Activated CD8-positive, alpha-beta memory T cell treated with anti-CD3 and anti-CD28 coated beads, Interleukin-2, amount 10 ng/mL, durations not matched to agents 7 days and 5 days (primary cell): Measurements from ENCODE around the gene TTC23L. TPM values are rescaled to one million over a fixed set of nuclear protein-coding genes. Genes with fewer than 3 reads are reported as not detected.
"Not testable (repeated sequence)": the region's sequence is repeated elsewhere in the genome, so short reads cannot be mapped to it uniquely, and the experiment has no call there.

ENCODE experiments used
- ATAC-seq: fragments of 150-1000 bp; cut with Tn5 transposase; one replicate; pipeline ENCODE4 v1.10.0; 2021; ENCODE audit warnings: moderate library complexity
- CTCF ChIA-PET: fragments of 350-600 bp; sonication (Branson Sonifier 250); formaldehyde crosslinking; loops from one replicate; lab custom pipeline; 2021; ENCODE audit warnings: antibody characterized with exemption; lab: Charles Lee
- DNase-seq: peaks from one replicate; pipeline ENCODE4 v3.0.0-alpha.2; 2020
- H3K27ac Mint-ChIP-seq: one replicate; pipeline ENCODE4 v1.8.0; 2021; ENCODE audit warnings: mild to moderate bottlenecking, mixed read lengths
- H3K27me3 Mint-ChIP-seq: one replicate; pipeline ENCODE4 v1.8.0; 2021; ENCODE audit warnings: mixed read lengths
- H3K36me3 Mint-ChIP-seq: one replicate; pipeline ENCODE4 v1.8.0; 2021; ENCODE audit warnings: mild to moderate bottlenecking, mixed read lengths
- H3K4me1 Mint-ChIP-seq: one replicate; pipeline ENCODE4 v1.8.0; 2021; ENCODE audit warnings: mixed read lengths
- H3K4me3 Mint-ChIP-seq: one replicate; pipeline ENCODE4 v1.8.0; 2021; ENCODE audit warnings: mild to moderate bottlenecking, moderate library complexity, mixed read lengths
- H3K9me3 Mint-ChIP-seq: one replicate; pipeline ENCODE4 v1.8.0; 2022; ENCODE audit warnings: low read depth, mixed read lengths
- total RNA-seq, 2 experiments: library from RNA; stranded (reverse); gene quantifications; one replicate each; pipeline ENCODE4 v1.2.3, GENCODE V29; 2021

The TTC23L gene
- total RNA-seq, 2 experiments from 2014 or later: not detected

DNA sequence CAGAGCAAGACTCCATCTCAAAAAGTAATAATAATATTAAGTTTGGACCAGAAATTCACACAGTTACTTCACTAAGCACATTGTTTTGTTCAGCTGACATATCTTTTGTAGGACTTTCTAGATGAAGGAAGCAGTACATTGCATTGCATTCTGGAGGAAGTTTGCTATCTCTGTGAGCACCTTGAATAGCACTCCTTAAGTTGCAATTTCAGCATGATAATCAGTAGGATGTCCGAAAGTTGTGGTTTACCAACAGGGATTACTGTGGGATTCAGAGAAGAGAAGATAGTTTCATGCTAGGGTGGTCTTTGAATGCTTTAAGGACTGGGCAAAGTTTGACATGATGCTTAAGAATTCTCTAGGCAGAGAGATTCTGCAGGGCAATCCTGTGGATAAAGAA is 18.4 kb upstream of the TTC23L start:
- CTCF ChIA-PET: no interaction called here
- Mint-ChIP-seq H3K9me3 (no peaks in the 10 kb centered on the region), H3K27ac (no peak overlapping the region)

GRCh38 chr5:34822956-34823715 is 15.8 kb upstream of the TTC23L start:
- Mint-ChIP-seq H3K4me3 (no peak overlapping the region), H3K27me3 (peaks cover 7% of the 10 kb centered on the region), H3K27ac (no peak overlapping the region), H3K4me1 (no peaks in the 10 kb centered on the region), H3K9me3 (no peaks in the 10 kb centered on the region), H3K36me3 (no peaks in the 10 kb centered on the region)
- DNase-seq (no peak), ATAC-seq (no peak)
- CTCF ChIA-PET: interaction anchor here (0.6 kb wide), 1 partner anchor 1623 kb away, joined by 3 read pairs; no protein-coding TSS in a partner anchor

More for the DNA sequence above, 18.4 kb upstream of the TTC23L start:
- Mint-ChIP-seq H3K4me1 (no peaks in the 10 kb centered on the region), H3K36me3 (no peaks in the 10 kb centered on the region), H3K27me3 (peaks cover 5% of the 10 kb centered on the region), H3K4me3 (no peak overlapping the region)
- ATAC-seq (no peak), DNase-seq (no peak)

- no peaks in the 10 kb centered on the region for H3K9me3 Mint-ChIP-seq
- H3K36me3 Mint-ChIP-seq: no peaks in the 10 kb centered on the region
- H3K27ac Mint-ChIP-seq: no peak overlapping the region
- peaks cover 7% of the 10 kb centered on the region for H3K27me3 Mint-ChIP-seq
- no peaks in the 10 kb centered on the region for H3K4me1 Mint-ChIP-seq
- CTCF ChIA-PET: interaction anchor here (1.7 kb wide), 1 partner anchor 12 kb away, joined by 3 read pairs; no protein-coding TSS in a partner anchor
- H3K4me3 Mint-ChIP-seq: no peak overlapping the region
- no peak for ATAC-seq
- DNase-seq: no peak
Measured at GRCh38 chr5:34826347-34826746, 12.6 kb upstream of the TTC23L start.

DNA sequence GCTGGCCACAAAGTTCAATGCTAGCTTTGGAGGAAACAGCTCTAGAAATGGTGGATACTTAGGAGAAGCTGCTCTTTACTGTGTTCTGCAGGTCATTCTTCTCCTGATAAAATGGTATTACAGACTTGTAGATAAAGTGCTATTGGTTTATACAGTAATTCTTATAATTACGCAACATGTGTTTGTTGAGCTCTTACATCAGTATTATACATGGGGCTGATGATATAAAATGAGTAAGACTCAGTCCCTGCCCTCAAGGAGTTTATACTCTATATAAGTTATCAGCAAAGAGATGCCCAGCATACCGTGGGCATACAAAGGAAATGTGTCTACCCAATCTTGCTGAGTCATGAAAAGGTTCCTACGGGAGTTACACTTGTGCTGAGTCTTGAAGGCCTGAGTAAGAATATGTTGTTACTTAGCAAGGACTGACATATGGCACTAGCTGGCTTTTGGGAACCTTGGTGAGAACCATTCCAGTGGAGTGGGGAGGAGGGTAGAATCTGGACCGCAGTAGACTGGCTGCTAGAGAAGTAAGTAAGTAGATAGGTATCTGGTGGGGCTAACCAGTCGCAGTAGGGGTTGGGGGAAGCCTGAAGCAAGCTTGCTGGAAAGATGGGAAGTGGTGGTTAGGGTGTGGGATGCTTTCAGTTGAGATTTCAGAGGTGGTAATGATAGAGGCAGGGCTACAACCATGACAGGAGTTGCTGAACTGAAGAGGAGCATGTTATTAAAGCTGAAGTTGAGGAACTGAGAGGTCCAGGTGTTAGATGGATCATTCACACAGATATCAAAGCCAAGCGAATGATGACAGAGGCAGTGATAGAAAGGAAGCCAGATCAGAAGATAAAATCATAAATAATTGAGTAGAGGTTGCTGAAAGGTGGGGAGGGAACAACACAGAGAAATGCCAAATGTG is 11.1 kb upstream of the TTC23L start:
- H3K4me3 Mint-ChIP-seq: no peak overlapping the region
- H3K4me1 Mint-ChIP-seq: no peaks in the 10 kb centered on the region
- no peak overlapping the region for H3K27ac Mint-ChIP-seq
- H3K9me3 Mint-ChIP-seq: no peaks in the 10 kb centered on the region
- ATAC-seq: no peak
- peaks cover 7% of the 10 kb centered on the region for H3K27me3 Mint-ChIP-seq
- DNase-seq: no peak
- H3K36me3 Mint-ChIP-seq: no peaks in the 10 kb centered on the region
- CTCF ChIA-PET: interaction anchor here (1.4 to 1.7 kb wide), 2 partner anchors 10 kb away, joined by 3 read pairs; no protein-coding TSS in a partner anchor

DNA sequence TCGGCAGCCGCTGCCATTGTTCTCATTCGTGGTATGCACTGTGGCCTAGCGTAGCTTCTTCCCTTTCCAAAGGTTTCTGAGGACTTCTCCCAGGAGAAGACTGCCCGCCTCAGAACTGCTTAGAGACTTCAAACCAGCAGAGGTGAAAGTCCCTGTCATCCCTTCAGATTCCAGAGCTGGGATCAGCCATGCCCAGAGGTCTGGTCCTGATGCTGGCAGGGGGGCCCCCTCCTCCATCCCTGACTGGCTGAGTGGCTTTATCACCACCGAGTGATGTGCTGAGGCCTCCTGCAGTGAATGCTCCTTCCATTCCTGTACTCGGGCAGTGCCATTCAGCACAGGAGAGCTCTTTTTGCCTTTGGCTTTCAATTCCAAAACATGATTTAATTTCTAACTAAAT is 8.1 kb upstream of the TTC23L start:
- H3K4me1 Mint-ChIP-seq, H3K27ac Mint-ChIP-seq, H3K4me3 Mint-ChIP-seq, H3K9me3 Mint-ChIP-seq, H3K36me3 Mint-ChIP-seq, CTCF ChIA-PET, H3K27me3 Mint-ChIP-seq, DNase-seq, ATAC-seq: not testable (repeated sequence)

GRCh38 chr5:34831303-34831702 is 7.7 kb upstream of the TTC23L start:
- Mint-ChIP-seq H3K4me3 (no peak overlapping the region), H3K36me3 (no peaks in the 10 kb centered on the region), H3K27ac (no peak overlapping the region), H3K9me3 (no peaks in the 10 kb centered on the region), H3K27me3 (peaks cover 5% of the 10 kb centered on the region), H3K4me1 (no peaks in the 10 kb centered on the region)
- CTCF ChIA-PET: no interaction called here
- ATAC-seq (no peak), DNase-seq (no peak)

DNA sequence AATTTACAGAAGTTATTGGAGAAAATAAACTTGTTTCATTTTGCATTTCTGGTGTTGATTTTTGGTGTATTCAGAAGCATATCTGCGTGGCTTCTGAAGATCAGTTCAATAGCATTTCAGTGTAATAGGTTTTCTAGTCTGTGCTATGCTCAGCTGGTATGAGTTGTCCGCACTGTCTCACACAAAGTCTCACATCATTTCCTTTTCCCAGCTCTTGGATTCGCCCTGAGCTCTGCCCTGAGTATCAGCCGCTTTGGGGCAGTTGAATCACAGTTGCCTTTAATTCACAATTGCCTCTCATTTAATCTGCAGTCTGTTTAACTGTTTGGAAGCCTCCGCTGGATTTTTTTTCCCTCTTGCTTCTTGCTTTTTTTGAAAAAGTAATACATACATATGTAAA is 6.4 kb upstream of the TTC23L start:
- H3K27me3 Mint-ChIP-seq: peaks cover 2% of the 10 kb centered on the region
- H3K4me1 Mint-ChIP-seq: no peaks in the 10 kb centered on the region
- H3K9me3 Mint-ChIP-seq: no peaks in the 10 kb centered on the region
- no peaks in the 10 kb centered on the region for H3K36me3 Mint-ChIP-seq
- no peak overlapping the region for H3K4me3 Mint-ChIP-seq
- CTCF ChIA-PET: no interaction called here
- no peak for ATAC-seq
- DNase-seq: no peak
- no peak overlapping the region for H3K27ac Mint-ChIP-seq

DNA sequence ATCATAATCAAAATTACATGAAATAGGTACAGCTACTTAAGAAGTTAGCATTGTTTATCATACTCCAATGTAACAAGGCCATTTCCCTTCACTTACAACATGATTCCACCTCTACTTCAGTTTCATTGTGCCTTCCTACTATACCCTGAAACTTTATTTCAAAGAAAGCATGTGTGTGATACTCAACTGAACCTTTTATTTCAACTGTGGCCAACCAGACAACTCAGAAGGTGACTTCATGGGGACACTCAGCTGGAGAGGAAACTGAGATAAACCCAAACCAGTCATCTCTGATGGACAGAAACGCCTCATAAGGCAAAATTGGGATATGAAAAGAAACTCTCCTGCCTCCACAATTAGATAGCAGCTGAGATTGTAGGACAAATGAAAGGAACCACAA is 5.9 kb upstream of the TTC23L start:
- CTCF ChIA-PET: no interaction called here
- DNase-seq (no peak), ATAC-seq (no peak)
- Mint-ChIP-seq H3K27ac (no peak overlapping the region), H3K36me3 (no peaks in the 10 kb centered on the region), H3K4me3 (no peak overlapping the region), H3K27me3 (peaks cover 2% of the 10 kb centered on the region), H3K9me3 (no peaks in the 10 kb centered on the region), H3K4me1 (no peaks in the 10 kb centered on the region)

- CTCF ChIA-PET: no interaction called here
Measured at GRCh38 chr5:34833976-34834793, 4.8 kb upstream of the TTC23L start.

GRCh38 chr5:34834794-34835089 is 4.2 kb upstream of the TTC23L start:
- peaks cover 10% of the 10 kb centered on the region for H3K4me1 Mint-ChIP-seq
- ATAC-seq (no peak), DNase-seq (no peak)
- no peaks in the 10 kb centered on the region for H3K9me3 Mint-ChIP-seq
- no peaks in the 10 kb centered on the region for H3K36me3 Mint-ChIP-seq
- H3K27me3 Mint-ChIP-seq: peaks cover 7% of the 10 kb centered on the region
- no peak overlapping the region for H3K27ac Mint-ChIP-seq
- no peak overlapping the region for H3K4me3 Mint-ChIP-seq
- CTCF ChIA-PET: no interaction called here

More at GRCh38 chr5:34833976-34834793, 4.8 kb upstream of the TTC23L start:
- ATAC-seq (no peak), DNase-seq (no peak)
- Mint-ChIP-seq H3K27me3 (peaks cover 2% of the 10 kb centered on the region), H3K4me3 (no peak overlapping the region), H3K4me1 (peaks cover 5% of the 10 kb centered on the region), H3K27ac (no peak overlapping the region), H3K9me3 (no peaks in the 10 kb centered on the region), H3K36me3 (no peaks in the 10 kb centered on the region)

DNA sequence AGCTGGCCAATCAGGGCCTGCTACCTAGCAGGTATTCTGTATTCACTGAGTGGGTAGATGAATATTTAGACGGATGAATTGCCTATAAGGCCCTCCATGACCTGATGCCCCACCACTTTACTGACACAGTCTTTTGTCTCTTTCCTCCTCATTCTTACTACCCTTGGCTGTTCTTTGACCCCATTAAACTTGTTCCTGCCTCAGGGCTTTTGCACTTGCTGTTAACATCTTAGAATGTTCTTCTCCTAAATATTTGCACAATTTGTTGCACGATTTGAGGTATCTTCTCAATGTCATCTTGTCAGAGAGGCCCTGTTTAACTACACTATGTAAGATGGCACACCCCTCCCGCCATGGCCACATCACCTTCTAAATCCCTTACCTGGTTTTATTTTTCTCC is 3.3 kb upstream of the TTC23L start:
- CTCF ChIA-PET: no interaction called here
- H3K27ac Mint-ChIP-seq: no peak overlapping the region
- peaks cover 7% of the 10 kb centered on the region for H3K27me3 Mint-ChIP-seq
- peaks cover 10% of the 10 kb centered on the region for H3K4me1 Mint-ChIP-seq
- no peaks in the 10 kb centered on the region for H3K9me3 Mint-ChIP-seq
- H3K36me3 Mint-ChIP-seq: no peaks in the 10 kb centered on the region
- DNase-seq: no peak
- ATAC-seq: no peak
- no peak overlapping the region for H3K4me3 Mint-ChIP-seq

DNA sequence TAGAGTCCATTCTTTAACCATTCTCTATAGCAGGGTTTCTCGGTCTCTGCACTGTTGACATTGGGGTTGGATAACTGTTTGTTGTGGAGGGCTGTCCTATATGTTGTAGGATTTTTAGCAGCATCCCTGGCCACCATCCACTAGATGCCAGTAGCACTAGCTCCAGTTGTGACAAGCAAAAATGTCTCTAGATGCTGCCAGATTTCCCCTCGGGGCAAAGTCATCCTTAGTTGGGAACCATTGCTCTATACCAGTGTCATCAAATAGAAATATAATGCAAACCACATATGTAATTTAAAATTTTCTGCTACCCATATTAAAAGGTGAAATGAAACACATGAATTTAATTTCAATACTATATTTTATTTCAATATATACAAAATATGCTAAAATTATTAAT is 2.9 kb downstream of the TTC23L start:
- H3K27me3 Mint-ChIP-seq: peaks cover 12% of the 10 kb centered on the region
- no peak for ATAC-seq
- no peaks in the 10 kb centered on the region for H3K9me3 Mint-ChIP-seq
- peaks cover 10% of the 10 kb centered on the region for H3K4me1 Mint-ChIP-seq
- CTCF ChIA-PET: no interaction called here
- H3K27ac Mint-ChIP-seq: no peak overlapping the region
- H3K36me3 Mint-ChIP-seq: no peaks in the 10 kb centered on the region
- no peak overlapping the region for H3K4me3 Mint-ChIP-seq
- DNase-seq: no peak

- H3K27me3 Mint-ChIP-seq: peaks cover 12% of the 10 kb centered on the region
- no peak overlapping the region for H3K27ac Mint-ChIP-seq
- ATAC-seq (no peak), DNase-seq (no peak)
- H3K4me3 Mint-ChIP-seq: no peak overlapping the region
- H3K36me3 Mint-ChIP-seq: no peaks in the 10 kb centered on the region
- CTCF ChIA-PET: no interaction called here
- H3K9me3 Mint-ChIP-seq: no peaks in the 10 kb centered on the region
- peaks cover 10% of the 10 kb centered on the region for H3K4me1 Mint-ChIP-seq
Measured at GRCh38 chr5:34842554-34842953, 3.6 kb downstream of the TTC23L start.
